HepG2 (cell line): Measurements from ENCODE around the gene NFATC2. TPM values are rescaled to one million over a fixed set of nuclear protein-coding genes. Genes with fewer than 3 reads are reported as not detected.

Experiments used
- ARNTL ChIP-seq: sonication (generic); formaldehyde crosslinking; IDR thresholded peaks from 2 replicates; pipeline ENCODE4 v1.4.0; 2020; ENCODE audit warnings: mild to moderate bottlenecking, missing genetic modification reagents
- ATM ChIP-seq: fragments of 450-650 bp; IDR thresholded peaks from 2 replicates; pipeline ENCODE4 v1.7.1; 2017; ENCODE audit warnings: mild to moderate bottlenecking, borderline replicate concordance
- CREBL2 ChIP-seq: sonication (generic); formaldehyde crosslinking; IDR thresholded peaks from 2 replicates; pipeline ENCODE4 v1.8.1; 2023; ENCODE audit warnings: missing genetic modification reagents, mild to moderate bottlenecking, borderline replicate concordance
- E2F1 ChIP-seq: sonication (generic); formaldehyde crosslinking; IDR thresholded peaks from 2 replicates; pipeline ENCODE4 v1.5.0; 2020; ENCODE audit warnings: missing genetic modification reagents
- RBM22 ChIP-seq: fragments of 200-400 bp; formaldehyde crosslinking; optimal IDR thresholded peaks from 2 replicates; pipeline ENCODE3; 2017; ENCODE audit warnings: mild to moderate bottlenecking, low read length, moderate library complexity
- RXRB ChIP-seq: IDR thresholded peaks from 2 replicates; pipeline ENCODE4 v1.6.1; 2016; ENCODE audit warnings: borderline replicate concordance, missing genetic modification reagents, missing compliant biosample characterization
- TAF1 ChIP-seq: sonication (generic); formaldehyde crosslinking; IDR thresholded peaks from 2 replicates; pipeline ENCODE4 v1.4.0; 2020; ENCODE audit warnings: missing genetic modification reagents
- UBTF ChIP-seq: sonication (generic); formaldehyde crosslinking; IDR thresholded peaks from 2 replicates; pipeline ENCODE4 v1.4.0; 2020; ENCODE audit warnings: mild to moderate bottlenecking, missing genetic modification reagents
- ZBTB38 ChIP-seq: sonication (generic); formaldehyde crosslinking; IDR thresholded peaks from 2 replicates; pipeline ENCODE4 v1.5.1; 2020; ENCODE audit warnings: mild to moderate bottlenecking, missing genetic modification reagents
- ZHX1 ChIP-seq: sonication (generic); formaldehyde crosslinking; IDR thresholded peaks from 2 replicates; pipeline ENCODE4 v1.8.1; 2022; ENCODE audit warnings: low read depth, mild to moderate bottlenecking, missing genetic modification reagents
- ZNF296 ChIP-seq: sonication (generic); formaldehyde crosslinking; conservative IDR thresholded peaks from 2 replicates; pipeline ENCODE4 v1.5.0; 2020; ENCODE audit warnings: mild to moderate bottlenecking, missing genetic modification reagents
- ZNF468 ChIP-seq: sonication (generic); formaldehyde crosslinking; IDR thresholded peaks from 2 replicates; pipeline ENCODE4 v1.8.0; 2022; ENCODE audit warnings: mild to moderate bottlenecking, moderate library complexity, missing genetic modification reagents
- ZNF562 ChIP-seq: sonication (generic); formaldehyde crosslinking; IDR thresholded peaks from 2 replicates; pipeline ENCODE4 v1.8.0; 2022; ENCODE audit warnings: missing genetic modification reagents, borderline replicate concordance
- ZSCAN25 ChIP-seq: sonication (generic); formaldehyde crosslinking; IDR thresholded peaks from 2 replicates; pipeline ENCODE4 v1.8.0; 2022; ENCODE audit warnings: mild to moderate bottlenecking, missing genetic modification reagents
- polyA plus RNA-seq, 8 experiments: library from polyadenylated mRNA; depleted of rRNA in 3 of 8; stranded (reverse) in 7 of 8; unstranded in 1 of 8; fragments of >200 nt; fragmentation: Illumina TruSeq in 4 of 8; extraction: Trizol in 4 of 8; gene quantifications; 2 replicates each; pipeline versions ENCODE4 v1.2.1 to v1.2.3, GENCODE V29; 2011 to 2016; ENCODE audit warnings: low read depth in 4 of 8, missing spikeins in 1 of 8, mixed read lengths in 1 of 8; ENCODE audit not compliant: insufficient read depth in 1 of 8
- total RNA-seq, 5 experiments: library from RNA; depleted of rRNA; stranded (reverse); fragments of >200 nt; fragmentation: Illumina TruSeq; extraction: Trizol; gene quantifications; 2 replicates each; pipeline ENCODE4 v1.2.3, GENCODE V29; 2016; ENCODE audit warnings: low read depth in 1 of 5
- TF ChIP-seq, protein P1 (sequence below): sonication (generic); formaldehyde crosslinking; IDR thresholded peaks from 2 replicates; pipeline ENCODE4 v1.4.0; 2020; ENCODE audit warnings: low read depth, mild to moderate bottlenecking, missing genetic modification reagents
- TF ChIP-seq, protein P2 (sequence below): sonication (generic); formaldehyde crosslinking; IDR thresholded peaks from 2 replicates; pipeline ENCODE4 v1.4.0; 2020; ENCODE audit warnings: missing genetic modification reagents; ENCODE audit errors: not compliant biosample characterization
- TF ChIP-seq, protein P3 (sequence below): sonication (generic); formaldehyde crosslinking; IDR thresholded peaks from 2 replicates; pipeline ENCODE4 v1.4.0; 2020; ENCODE audit warnings: mild to moderate bottlenecking, missing genetic modification reagents
- TF ChIP-seq, protein P4 (sequence below): sonication (generic); formaldehyde crosslinking; IDR thresholded peaks from 2 replicates; pipeline ENCODE4 v1.5.1; 2020; ENCODE audit warnings: missing genetic modification reagents, mild to moderate bottlenecking, borderline replicate concordance

NFATC2 gene
- total and polyA plus RNA-seq, 2 of the 13 experiments (the other 11 are each of a cell fraction or from before 2014, with no cell fraction given): 1.9 to 3.3 TPM

DNA sequence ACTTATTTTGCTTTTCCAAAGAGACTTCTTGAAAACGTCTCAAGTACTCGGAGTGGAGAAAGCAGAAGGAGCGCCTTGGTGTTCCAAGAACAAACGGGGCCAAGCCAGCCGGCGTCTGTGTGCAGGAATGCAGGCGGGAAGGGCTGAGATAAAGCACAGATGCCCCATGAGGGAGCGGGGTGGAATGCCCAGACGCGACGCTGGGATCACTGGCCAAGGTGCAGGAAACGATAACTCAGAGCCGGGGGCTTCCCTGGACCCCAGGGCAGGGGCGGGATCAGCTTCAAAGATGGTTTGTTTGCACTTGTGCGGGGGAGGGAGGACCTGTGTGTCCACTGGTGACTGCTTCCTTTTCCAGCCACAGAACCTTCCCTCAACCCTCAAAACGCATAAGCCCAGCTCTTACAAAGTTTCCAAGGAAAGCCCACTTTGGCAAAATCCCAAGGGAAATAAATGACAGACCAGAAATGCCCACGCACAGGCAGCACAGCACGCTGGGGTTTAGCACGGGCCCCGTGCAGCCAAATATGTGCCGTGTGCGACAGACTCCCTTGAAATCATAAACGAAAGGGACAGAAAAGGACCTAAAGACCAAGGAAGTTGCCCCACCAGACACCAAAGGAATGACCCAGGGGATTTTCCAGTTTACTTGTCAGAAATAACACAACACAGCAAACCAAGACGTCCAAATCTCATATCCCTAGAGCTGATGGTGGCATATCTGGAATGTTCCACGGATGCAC is 113.9 kb downstream of the NFATC2 start (continued):
- TF ChIP-seq ZHX1 (CRISPR knock-in tag) (peak; percentile 71; the same call in 1 of the 2 replicates), CREBL2 (no peak), ARNTL (peak; percentile 86; the same call in 1 of the 2 replicates), E2F1 (CRISPR knock-in tag) (peak; percentile 80), RXRB (peak; percentile 68; the same call in 1 of the 2 replicates), TAF1 (CRISPR knock-in tag) (0 out of 2 replicates have a peak, but pooled peaks have one; percentile 12), ZBTB38 (CRISPR knock-in tag) (peak; percentile 75; the same call in 1 of the 2 replicates), ZNF296 (CRISPR knock-in tag) (peak; percentile 96), ZNF468 (CRISPR knock-in tag) (no peak), ZNF562 (CRISPR knock-in tag) (no peak), ZSCAN25 (CRISPR knock-in tag) (peak; percentile 76), RBM22 (no peak), UBTF (CRISPR knock-in tag) (peak; percentile 50), ATM (no peak)
- TF ChIP-seq, protein P1, sequence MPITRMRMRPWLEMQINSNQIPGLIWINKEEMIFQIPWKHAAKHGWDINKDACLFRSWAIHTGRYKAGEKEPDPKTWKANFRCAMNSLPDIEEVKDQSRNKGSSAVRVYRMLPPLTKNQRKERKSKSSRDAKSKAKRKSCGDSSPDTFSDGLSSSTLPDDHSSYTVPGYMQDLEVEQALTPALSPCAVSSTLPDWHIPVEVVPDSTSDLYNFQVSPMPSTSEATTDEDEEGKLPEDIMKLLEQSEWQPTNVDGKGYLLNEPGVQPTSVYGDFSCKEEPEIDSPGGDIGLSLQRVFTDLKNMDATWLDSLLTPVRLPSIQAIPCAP (CRISPR knock-in tag): no peak
- TF ChIP-seq, protein P2, sequence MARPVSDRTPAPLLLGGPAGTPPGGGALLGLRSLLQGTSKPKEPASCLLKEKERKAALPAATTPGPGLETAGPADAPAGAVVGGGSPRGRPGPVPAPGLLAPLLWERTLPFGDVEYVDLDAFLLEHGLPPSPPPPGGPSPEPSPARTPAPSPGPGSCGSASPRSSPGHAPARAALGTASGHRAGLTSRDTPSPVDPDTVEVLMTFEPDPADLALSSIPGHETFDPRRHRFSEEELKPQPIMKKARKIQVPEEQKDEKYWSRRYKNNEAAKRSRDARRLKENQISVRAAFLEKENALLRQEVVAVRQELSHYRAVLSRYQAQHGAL (CRISPR knock-in tag): no peak
- TF ChIP-seq, protein P3, sequence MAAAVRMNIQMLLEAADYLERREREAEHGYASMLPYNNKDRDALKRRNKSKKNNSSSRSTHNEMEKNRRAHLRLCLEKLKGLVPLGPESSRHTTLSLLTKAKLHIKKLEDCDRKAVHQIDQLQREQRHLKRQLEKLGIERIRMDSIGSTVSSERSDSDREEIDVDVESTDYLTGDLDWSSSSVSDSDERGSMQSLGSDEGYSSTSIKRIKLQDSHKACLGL (CRISPR knock-in tag): peak; percentile 67; the same call in 1 of the 2 replicates
- TF ChIP-seq, protein P4, sequence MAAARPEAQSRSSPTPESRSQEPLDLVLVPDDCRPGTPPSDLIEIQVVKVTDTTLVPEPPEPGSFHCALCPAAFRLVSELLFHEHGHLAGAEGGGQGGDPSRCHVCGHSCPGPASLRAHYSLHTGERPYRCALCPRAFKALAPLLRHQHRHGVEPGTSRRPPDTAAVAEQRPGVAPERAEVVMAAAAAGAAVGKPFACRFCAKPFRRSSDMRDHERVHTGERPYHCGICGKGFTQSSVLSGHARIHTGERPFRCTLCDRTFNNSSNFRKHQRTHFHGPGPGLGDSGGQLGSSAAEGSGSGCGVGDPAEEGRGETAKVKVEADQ: peak; percentile 63; the same call in 1 of the 2 replicates
